Kidney glomerular epithelial cell (primary cell): Measurements from ENCODE around the gene PTPRG.

ENCODE experiments used
- DNase-seq: peaks from one replicate; lab custom pipeline; 2025; lab: John Stamatoyannopoulos, UW

PTPRG gene

GRCh38 chr3:62277450-62277849 lies 716.1 kb downstream of the PTPRG start:
- DNase-seq = no peak

GRCh38 chr3:62277986-62278385 lies 716.6 kb downstream of the PTPRG start:
- DNase-seq = no peak

DNA sequence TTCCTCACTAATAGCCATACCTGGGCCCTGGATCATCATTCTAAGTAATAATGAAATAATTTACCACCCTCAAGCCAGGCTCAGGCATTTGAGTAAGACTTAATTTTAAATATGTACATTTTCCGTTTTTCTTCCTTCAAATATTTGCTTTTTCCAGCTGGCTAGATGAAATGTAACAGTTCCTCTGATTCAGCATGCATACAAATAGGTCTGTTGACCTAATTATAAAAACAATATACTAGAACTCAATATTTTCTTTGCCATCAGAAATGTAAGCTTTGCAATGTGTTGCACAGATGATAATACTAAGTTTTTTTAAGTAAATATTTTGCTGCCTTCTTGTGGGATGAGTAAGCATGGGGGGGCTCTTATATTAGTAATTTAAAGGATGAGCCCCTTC lies 720.4 kb downstream of the PTPRG start:
- no peak for DNase-seq

DNA sequence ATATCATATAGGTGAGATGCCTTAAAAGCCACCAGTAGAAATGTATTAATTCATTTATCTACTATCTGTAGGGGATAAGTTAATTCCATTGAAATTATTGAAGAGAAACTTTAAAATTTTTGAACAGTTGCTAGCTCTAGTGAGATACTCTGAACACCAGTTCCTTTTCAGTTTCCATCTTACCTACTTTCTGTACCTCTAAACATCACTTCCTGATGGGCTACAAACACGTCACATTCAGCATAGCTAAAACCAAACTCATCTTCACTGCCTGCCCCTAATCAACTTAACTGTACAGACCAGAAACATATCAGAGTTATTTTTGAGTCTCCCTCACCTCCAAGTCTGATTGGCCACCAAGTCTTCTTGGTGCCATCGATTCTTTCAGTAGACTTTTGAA lies 723.1 kb downstream of the PTPRG start:
- DNase-seq = no peak

DNA sequence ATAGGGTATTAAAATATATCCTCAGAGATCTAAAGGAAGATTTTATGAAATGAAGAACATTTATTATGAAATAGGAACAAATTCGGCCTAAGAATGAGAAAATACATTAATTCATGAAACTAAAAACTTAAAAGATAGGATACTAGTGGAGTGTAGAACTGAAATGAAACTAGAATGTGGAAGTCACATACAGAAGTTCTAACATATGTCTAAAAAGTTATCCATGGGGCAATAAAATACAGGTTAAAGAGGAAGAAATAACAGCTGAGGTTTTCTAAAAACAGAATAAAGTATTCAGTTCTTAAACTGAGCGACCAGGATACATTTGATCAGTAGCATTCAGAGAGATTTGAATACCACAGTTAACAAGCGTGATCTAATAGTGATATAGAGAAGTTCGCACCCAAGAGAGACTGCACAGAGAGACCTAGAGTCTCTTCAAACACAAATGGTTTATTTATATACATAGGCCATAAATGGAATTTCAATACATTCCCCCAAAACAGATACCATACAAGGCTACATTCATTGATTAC lies 726.1 kb downstream of the PTPRG start:
- DNase-seq = no peak

DNA sequence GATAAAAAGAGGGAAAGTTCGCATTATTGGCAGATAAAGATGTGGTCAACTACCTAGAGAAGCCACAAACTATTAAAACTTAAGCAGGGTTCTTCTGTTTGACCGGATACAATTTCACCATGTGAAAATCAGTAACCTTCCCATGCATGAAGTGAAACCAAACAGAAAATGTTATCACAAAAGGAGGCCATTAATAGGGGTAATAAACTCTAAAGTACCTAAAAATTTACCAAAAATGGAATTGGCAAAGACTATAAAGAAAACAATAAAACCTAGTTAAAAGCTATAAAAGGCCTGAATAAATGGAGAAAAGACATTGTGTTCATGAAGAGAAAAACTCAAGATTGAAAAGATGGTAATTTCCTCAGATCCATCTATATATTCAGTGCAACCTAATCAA lies 728.6 kb downstream of the PTPRG start:
- no peak for DNase-seq

DNA sequence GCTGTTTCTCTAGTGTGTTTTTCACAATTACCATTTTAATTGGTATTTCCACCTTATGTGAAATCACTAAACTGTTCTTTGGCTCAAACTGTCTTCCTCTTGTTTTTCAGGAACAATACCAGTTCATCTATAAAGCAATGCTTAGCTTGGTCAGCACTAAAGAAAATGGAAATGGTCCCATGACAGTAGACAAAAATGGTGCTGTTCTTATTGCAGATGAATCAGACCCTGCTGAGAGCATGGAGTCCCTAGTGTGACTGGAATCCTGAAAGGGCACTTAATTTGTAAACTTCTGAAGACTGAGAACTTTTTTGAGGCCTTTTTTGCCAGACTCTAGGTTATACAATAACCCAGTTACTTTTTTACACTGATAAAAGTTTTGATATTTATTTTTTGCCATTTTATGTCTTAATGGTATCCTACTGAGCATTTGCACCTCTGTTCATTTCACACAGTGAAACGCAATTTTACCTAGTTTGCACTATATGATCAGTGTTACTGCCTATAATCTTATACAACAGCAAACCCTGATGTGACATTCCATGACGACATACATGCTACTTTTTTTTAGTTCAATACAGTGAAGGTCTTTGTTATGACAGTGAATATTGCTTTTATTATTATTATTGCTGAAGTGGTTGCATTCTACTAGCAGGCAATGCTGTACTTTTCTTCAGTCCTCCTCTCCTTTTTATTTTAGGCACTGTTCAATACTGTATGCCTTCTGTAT lies 731.8 kb downstream of the PTPRG start:
- DNase-seq = no peak

GRCh38 chr3:62295571-62295970 lies 734.2 kb downstream of the PTPRG start:
- DNase-seq = no peak

- no peak for DNase-seq
Observed at GRCh38 chr3:62300617-62301016, 739.2 kb downstream of the PTPRG start.

DNA sequence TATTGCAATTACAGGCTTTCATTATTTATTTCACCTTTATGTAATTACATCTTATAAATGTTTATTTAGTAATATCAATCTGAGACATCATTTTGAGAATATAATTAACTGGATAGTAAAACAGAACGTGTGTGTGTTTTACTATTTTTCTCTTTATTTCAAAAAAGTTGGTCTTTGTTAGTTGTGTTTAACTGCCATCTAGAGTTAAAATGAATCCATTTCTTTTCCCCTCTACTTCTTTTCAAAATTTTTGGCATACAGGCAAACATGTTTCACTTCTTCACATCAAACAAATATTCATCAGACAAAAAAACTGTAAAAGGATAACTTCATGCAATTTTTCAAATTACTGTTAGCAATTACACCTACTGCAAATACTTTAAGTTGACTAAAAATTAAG lies 750.8 kb downstream of the PTPRG start:
- DNase-seq = no peak

DNA sequence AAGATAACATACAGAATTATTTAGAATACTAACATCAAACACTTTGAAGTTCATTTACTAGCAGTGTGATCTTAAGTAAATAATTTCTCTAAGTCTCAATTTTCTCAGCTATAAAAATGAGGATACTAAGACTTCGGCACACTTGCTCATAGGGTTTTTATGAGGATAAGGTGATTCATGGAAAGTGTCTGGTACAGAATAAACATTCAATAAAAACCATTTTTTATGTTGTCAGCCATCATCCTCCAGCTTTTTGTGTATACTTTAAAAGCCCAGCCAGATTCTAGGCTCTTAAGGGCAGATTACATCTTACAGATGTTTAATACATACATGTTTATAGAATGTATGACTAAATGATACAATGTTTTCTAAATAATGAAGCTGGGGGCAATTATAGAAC lies 755.2 kb downstream of the PTPRG start:
- no peak for DNase-seq

DNA sequence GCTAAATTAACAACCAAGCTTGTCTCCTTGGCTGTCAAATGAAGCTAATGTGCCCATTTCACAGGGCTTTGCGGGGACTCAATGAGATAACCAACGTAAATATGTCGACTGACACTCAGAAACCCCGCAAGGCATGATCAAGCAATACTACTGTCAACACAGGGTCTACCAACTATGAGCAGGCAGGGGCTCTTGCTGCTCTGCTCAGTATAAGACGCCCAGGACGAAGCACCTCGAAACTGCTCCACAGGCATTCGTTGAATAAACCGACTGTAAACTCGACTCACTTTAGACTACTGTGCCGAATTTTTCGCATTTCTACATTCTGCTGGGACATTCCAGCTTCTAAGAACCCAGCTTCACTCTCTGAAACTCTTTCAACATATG lies 757.0 kb downstream of the PTPRG start:
- DNase-seq = no peak

GRCh38 chr3:62318752-62319569 lies 757.6 kb downstream of the PTPRG start:
- peak; percentile 69 for DNase-seq

GRCh38 chr3:62319570-62320243 lies 758.3 kb downstream of the PTPRG start:
- DNase-seq = no peak

DNA sequence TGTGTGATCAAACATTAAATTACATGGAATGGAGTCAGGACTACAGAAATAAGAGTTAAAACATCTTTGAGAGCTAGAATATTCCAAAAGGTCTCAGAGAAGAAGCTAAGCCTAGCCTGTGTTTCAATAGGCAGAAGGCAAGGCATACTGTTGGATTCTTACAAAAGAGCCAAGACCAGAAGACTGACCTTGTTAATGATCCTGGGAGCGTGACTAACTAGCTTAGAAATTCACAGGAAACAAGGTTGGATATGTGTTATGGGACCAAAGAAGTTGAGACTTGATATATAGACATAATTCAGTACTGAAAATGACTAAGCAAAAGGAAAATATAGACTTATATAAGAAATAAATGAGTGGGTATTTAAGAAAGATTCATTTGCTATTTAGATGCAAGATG lies 761.9 kb downstream of the PTPRG start:
- DNase-seq = no peak

- DNase-seq = no peak
Observed at GRCh38 chr3:62325896-62326295, 764.5 kb downstream of the PTPRG start.

DNA sequence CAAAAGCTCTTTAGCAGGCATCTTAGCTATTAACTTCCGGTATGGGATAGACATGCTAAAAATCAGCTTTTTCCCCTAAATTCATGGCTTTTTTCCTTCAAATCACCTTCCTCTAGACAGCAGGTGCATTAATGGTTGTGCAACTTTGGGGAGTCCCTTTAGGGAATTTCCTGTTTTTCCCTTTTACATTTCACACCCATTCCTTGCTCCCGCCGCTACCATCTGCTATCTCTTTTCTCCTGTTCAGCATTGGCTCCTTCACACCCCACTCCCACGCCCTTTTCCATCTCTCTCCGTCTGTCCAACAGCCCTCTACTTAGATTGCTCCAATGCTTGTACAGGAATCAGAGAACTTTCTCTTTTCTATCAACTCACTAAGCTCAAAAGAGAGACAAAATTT lies 768.6 kb downstream of the PTPRG start:
- no peak for DNase-seq

GRCh38 chr3:62332017-62332416 lies 770.6 kb downstream of the PTPRG start:
- DNase-seq = no peak

GRCh38 chr3:62332835-62333244 lies 771.5 kb downstream of the PTPRG start:
- DNase-seq = no peak

GRCh38 chr3:62335196-62335595 lies 773.8 kb downstream of the PTPRG start:
- no peak for DNase-seq

DNA sequence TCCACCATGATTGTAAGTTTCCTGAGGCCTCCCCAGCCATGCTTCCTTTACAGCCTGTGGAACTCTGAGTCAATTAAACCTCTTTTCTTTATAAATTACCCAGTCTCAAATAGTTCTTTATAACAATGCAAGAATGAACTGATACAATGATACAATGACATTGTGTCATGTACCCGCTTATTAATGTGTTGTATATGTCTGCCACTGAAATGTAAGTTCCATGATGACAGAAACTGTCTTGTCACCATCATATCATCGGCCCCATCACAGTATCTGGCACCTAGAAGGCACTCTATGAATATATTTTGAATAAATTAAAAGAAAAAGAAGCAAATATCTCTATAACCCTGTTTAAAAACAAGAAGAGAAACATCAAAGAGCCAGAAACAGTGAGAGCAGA lies 782.4 kb downstream of the PTPRG start:
- no peak for DNase-seq
